ENCODE results near the gene MRPL45.
A peak's percentile ranks its signal among the peaks of the same experiment; 100 is the strongest.

Gene MRPL45

GRCh38 chr17:38349097-38349730 is 52.2 kb downstream of the MRPL45 start:
- Histone ChIP-seq H3K27ac (ENCODE audit: low read depth, low read length) (no peak overlapping the region), H3K36me3 (ENCODE audit: insufficient read depth, low read length) (no peaks in the 10 kb centered on the region), H3K27me3 (ENCODE audit: insufficient read depth, low read length) (no peaks in the 10 kb centered on the region), H3K4me1 (ENCODE audit: control insufficient read depth, insufficient read depth, low read length, unreplicated experiment) (peaks cover 11% of the 10 kb centered on the region), H3K4me3 (ENCODE audit: low read depth, low read length) (no peak overlapping the region), H3K79me2 (ENCODE audit: control insufficient read depth, insufficient read depth, low read length, unreplicated experiment) (peaks cover 15% of the 10 kb centered on the region), H2AFZ (ENCODE audit: low read length, unreplicated experiment) (no peak overlapping the region)

- Histone ChIP-seq H3K79me2 (ENCODE audit: control insufficient read depth, insufficient read depth, low read length, unreplicated experiment) (peaks cover 22% of the 10 kb centered on the region), H3K27me3 (ENCODE audit: insufficient read depth, low read length) (no peaks in the 10 kb centered on the region), H3K36me3 (ENCODE audit: insufficient read depth, low read length) (no peaks in the 10 kb centered on the region), H3K4me1 (ENCODE audit: control insufficient read depth, insufficient read depth, low read length, unreplicated experiment) (peaks cover 13% of the 10 kb centered on the region), H2AFZ (ENCODE audit: low read length, unreplicated experiment) (no peak overlapping the region), H3K4me3 (ENCODE audit: low read depth, low read length) (no peak overlapping the region), H3K27ac (ENCODE audit: low read depth, low read length) (no peak overlapping the region)
Observed at GRCh38 chr17:38350035-38350434, 53.1 kb downstream of the MRPL45 start.

- Histone ChIP-seq H3K27me3 (ENCODE audit: insufficient read depth, low read length) (no peaks in the 10 kb centered on the region), H3K4me1 (ENCODE audit: control insufficient read depth, insufficient read depth, low read length, unreplicated experiment) (peaks cover 13% of the 10 kb centered on the region), H2AFZ (ENCODE audit: low read length, unreplicated experiment) (peak within 1 kb of the TSS; percentile 64), H3K36me3 (ENCODE audit: insufficient read depth, low read length) (no peaks in the 10 kb centered on the region), H3K4me3 (ENCODE audit: low read depth, low read length) (peak within 1 kb of the TSS; percentile 83), H3K27ac (ENCODE audit: low read depth, low read length) (peak within 1 kb of the TSS; percentile 60), H3K79me2 (ENCODE audit: control insufficient read depth, insufficient read depth, low read length, unreplicated experiment) (peaks cover 32% of the 10 kb centered on the region)
Observed at GRCh38 chr17:38351412-38352222, 54.6 kb downstream of the MRPL45 start, which contains the start of gene SOCS7. SOCS7 (plus strand) TSS chr17:38351844; CDS start chr17:38352053, 209 bp downstream.

DNA sequence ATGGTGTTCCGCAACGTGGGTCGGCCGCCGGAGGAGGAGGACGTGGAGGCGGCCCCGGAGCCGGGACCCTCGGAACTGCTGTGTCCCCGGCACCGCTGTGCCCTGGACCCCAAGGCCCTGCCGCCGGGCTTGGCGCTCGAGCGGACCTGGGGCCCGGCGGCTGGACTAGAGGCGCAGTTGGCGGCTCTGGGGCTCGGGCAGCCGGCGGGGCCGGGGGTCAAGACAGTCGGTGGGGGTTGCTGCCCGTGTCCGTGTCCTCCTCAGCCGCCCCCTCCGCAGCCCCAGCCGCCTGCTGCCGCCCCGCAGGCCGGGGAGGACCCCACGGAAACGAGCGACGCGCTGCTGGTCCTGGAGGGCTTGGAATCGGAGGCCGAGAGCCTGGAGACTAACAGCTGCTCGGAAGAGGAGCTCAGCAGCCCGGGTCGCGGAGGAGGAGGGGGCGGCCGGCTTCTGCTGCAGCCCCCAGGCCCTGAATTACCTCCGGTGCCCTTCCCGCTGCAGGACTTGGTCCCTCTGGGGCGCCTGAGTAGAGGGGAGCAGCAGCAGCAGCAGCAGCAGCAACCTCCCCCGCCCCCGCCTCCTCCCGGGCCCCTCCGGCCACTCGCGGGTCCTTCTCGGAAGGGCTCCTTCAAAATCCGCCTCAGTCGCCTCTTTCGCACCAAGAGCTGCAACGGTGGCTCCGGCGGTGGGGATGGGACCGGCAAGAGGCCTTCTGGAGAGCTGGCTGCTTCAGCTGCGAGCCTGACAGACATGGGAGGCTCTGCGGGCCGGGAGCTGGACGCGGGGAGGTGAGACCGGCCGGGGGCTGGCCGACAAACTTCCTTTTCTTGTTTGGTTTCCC is 55.5 kb downstream of the MRPL45 start:
- peaks cover 41% of the 10 kb centered on the region for H3K79me2 ChIP-seq (ENCODE audit: control insufficient read depth, insufficient read depth, low read length, unreplicated experiment)
- peak overlapping the region; percentile 83 for H3K4me3 ChIP-seq (ENCODE audit: low read depth, low read length)
- peaks cover 14% of the 10 kb centered on the region for H3K4me1 ChIP-seq (ENCODE audit: control insufficient read depth, insufficient read depth, low read length, unreplicated experiment)
- no peaks in the 10 kb centered on the region for H3K27me3 ChIP-seq (ENCODE audit: insufficient read depth, low read length)
- H3K36me3 ChIP-seq (ENCODE audit: insufficient read depth, low read length) = no peaks in the 10 kb centered on the region
- no peak overlapping the region for H3K27ac ChIP-seq (ENCODE audit: low read depth, low read length)
- peak overlapping the region; percentile 64 for H2AFZ ChIP-seq (ENCODE audit: low read length, unreplicated experiment)

GRCh38 chr17:38353086-38353604 is 56.2 kb downstream of the MRPL45 start:
- Histone ChIP-seq H3K4me1 (ENCODE audit: control insufficient read depth, insufficient read depth, low read length, unreplicated experiment) (peaks cover 15% of the 10 kb centered on the region), H3K27me3 (ENCODE audit: insufficient read depth, low read length) (no peaks in the 10 kb centered on the region), H3K27ac (ENCODE audit: low read depth, low read length) (no peak overlapping the region), H3K4me3 (ENCODE audit: low read depth, low read length) (peak overlapping the region; percentile 83), H2AFZ (ENCODE audit: low read length, unreplicated experiment) (no peak overlapping the region), H3K79me2 (ENCODE audit: control insufficient read depth, insufficient read depth, low read length, unreplicated experiment) (peaks cover 47% of the 10 kb centered on the region), H3K36me3 (ENCODE audit: insufficient read depth, low read length) (no peaks in the 10 kb centered on the region)

- Histone ChIP-seq H3K79me2 (ENCODE audit: control insufficient read depth, insufficient read depth, low read length, unreplicated experiment) (peaks cover 50% of the 10 kb centered on the region), H3K36me3 (ENCODE audit: insufficient read depth, low read length) (no peaks in the 10 kb centered on the region), H3K4me1 (ENCODE audit: control insufficient read depth, insufficient read depth, low read length, unreplicated experiment) (peaks cover 15% of the 10 kb centered on the region), H3K27ac (ENCODE audit: low read depth, low read length) (no peak overlapping the region), H3K27me3 (ENCODE audit: insufficient read depth, low read length) (no peaks in the 10 kb centered on the region), H2AFZ (ENCODE audit: low read length, unreplicated experiment) (no peak overlapping the region), H3K4me3 (ENCODE audit: low read depth, low read length) (peak overlapping the region; percentile 83)
Observed at GRCh38 chr17:38353668-38354067, 56.7 kb downstream of the MRPL45 start.

GRCh38 chr17:38354466-38354865 is 57.5 kb downstream of the MRPL45 start:
- Histone ChIP-seq H3K36me3 (ENCODE audit: insufficient read depth, low read length) (no peaks in the 10 kb centered on the region), H3K27ac (ENCODE audit: low read depth, low read length) (no peak overlapping the region), H3K27me3 (ENCODE audit: insufficient read depth, low read length) (no peaks in the 10 kb centered on the region), H3K4me1 (ENCODE audit: control insufficient read depth, insufficient read depth, low read length, unreplicated experiment) (peaks cover 15% of the 10 kb centered on the region), H3K79me2 (ENCODE audit: control insufficient read depth, insufficient read depth, low read length, unreplicated experiment) (peaks cover 51% of the 10 kb centered on the region), H3K4me3 (ENCODE audit: low read depth, low read length) (peak overlapping the region; percentile 83; the same call in 1 of the 2 replicates), H2AFZ (ENCODE audit: low read length, unreplicated experiment) (no peak overlapping the region)

GRCh38 chr17:38355251-38355650 is 58.3 kb downstream of the MRPL45 start:
- Histone ChIP-seq H3K4me3 (ENCODE audit: low read depth, low read length) (no peak overlapping the region), H3K27ac (ENCODE audit: low read depth, low read length) (no peak overlapping the region), H3K36me3 (ENCODE audit: insufficient read depth, low read length) (no peaks in the 10 kb centered on the region), H2AFZ (ENCODE audit: low read length, unreplicated experiment) (no peak overlapping the region), H3K4me1 (ENCODE audit: control insufficient read depth, insufficient read depth, low read length, unreplicated experiment) (peaks cover 15% of the 10 kb centered on the region), H3K27me3 (ENCODE audit: insufficient read depth, low read length) (no peaks in the 10 kb centered on the region), H3K79me2 (ENCODE audit: control insufficient read depth, insufficient read depth, low read length, unreplicated experiment) (peaks cover 51% of the 10 kb centered on the region)

- no peaks in the 10 kb centered on the region for H3K36me3 ChIP-seq (ENCODE audit: insufficient read depth, low read length)
- no peak overlapping the region for H3K27ac ChIP-seq (ENCODE audit: low read depth, low read length)
- peaks cover 15% of the 10 kb centered on the region for H3K4me1 ChIP-seq (ENCODE audit: control insufficient read depth, insufficient read depth, low read length, unreplicated experiment)
- no peak overlapping the region for H2AFZ ChIP-seq (ENCODE audit: low read length, unreplicated experiment)
- H3K79me2 ChIP-seq (ENCODE audit: control insufficient read depth, insufficient read depth, low read length, unreplicated experiment) = peaks cover 53% of the 10 kb centered on the region
- H3K4me3 ChIP-seq (ENCODE audit: low read depth, low read length) = no peak overlapping the region
- no peaks in the 10 kb centered on the region for H3K27me3 ChIP-seq (ENCODE audit: insufficient read depth, low read length)
Observed at GRCh38 chr17:38357486-38358123, 60.6 kb downstream of the MRPL45 start.

Measured in ACC112 (cell line).